Endothelial cell of umbilical vein (primary cell): ENCODE measurements around the gene KRTAP4-6. TPM values are rescaled to one million over a fixed set of nuclear protein-coding genes. Genes with fewer than 3 reads are reported as not detected.

Experiments used
- BruUV-seq: library from RNA; stranded (reverse); fragments of 400-500 nt; replicated peaks from 2 replicates; lab custom pipeline; 2021; lab: Mats Ljungman, UMichigan
- CTCF ChIA-PET: fragments of 300-600, 350-600 bp; sonication (Branson Sonifier 250); formaldehyde crosslinking; loops from one replicate; lab custom pipeline; 2021; ENCODE audit warnings: antibody characterized with exemption, inconsistent platforms; lab: Charles Lee
- POLR2A ChIA-PET: fragments of 300-600, 350-600 bp; sonication (Branson Sonifier 250); formaldehyde crosslinking; loops from one replicate; lab custom pipeline; 2021; ENCODE audit warnings: antibody characterized with exemption, inconsistent platforms; lab: Charles Lee
- DNase-seq: peaks from one replicate; pipeline ENCODE4 v3.0.0-alpha.2; 2011; ENCODE audit warnings: low read depth, low spot score
- FAIRE-seq: peaks from 2 replicates; lab custom pipeline; 2011; peaks lifted over from hg19 to GRCh38; lab: Jason Lieb, UNC
- H2AFZ ChIP-seq: 2 replicates; pipeline ENCODE4 v1.6.0; 2012; ENCODE audit warnings: low read depth, low read length, control low read depth, inconsistent platforms
- H3K27ac ChIP-seq: 2 replicates; pipeline ENCODE4 v1.5.1; 2011; ENCODE audit warnings: low read depth, mild to moderate bottlenecking, control low read depth, low read length, moderate library complexity; ENCODE audit not compliant: insufficient read depth
- H3K27me3 ChIP-seq, 2 experiments: 2 replicates each; pipeline versions ENCODE4 v1.6.0 to v1.6.1; 2011; ENCODE audit warnings: low read length in 2 of 2, mixed read lengths in 1 of 2; ENCODE audit not compliant: control insufficient read depth in 2 of 2, insufficient read depth in 2 of 2
- H3K36me3 ChIP-seq, 2 experiments: 2 replicates in 1 of 2; 3 replicates in 1 of 2; pipeline ENCODE4 v1.5.1; 2011; ENCODE audit warnings: low read length in 2 of 2, mild to moderate bottlenecking in 1 of 2, moderate library complexity in 1 of 2; ENCODE audit not compliant: control insufficient read depth in 2 of 2, insufficient read depth in 2 of 2; ENCODE audit errors: extremely low read depth in 1 of 2
- H3K4me1 ChIP-seq: 3 replicates; pipeline ENCODE4 v1.5.1; 2011; ENCODE audit warnings: mild to moderate bottlenecking, low read length; ENCODE audit not compliant: control insufficient read depth, insufficient read depth; ENCODE audit errors: extremely low read depth
- H3K4me2 ChIP-seq: 2 replicates; pipeline ENCODE4 v1.6.1; 2011; ENCODE audit warnings: low read length, control low read depth, mixed read lengths; ENCODE audit not compliant: insufficient read depth
- H3K4me3 ChIP-seq, 3 experiments: fragments of 200-600 bp in 1 of 3; sonication (generic), shearing (Covaris generic) in 1 of 3; replicated peaks in 1 of 3; 2 replicates each; pipeline ENCODE4 v1.5.1; 2011 to 2016; ENCODE audit warnings: control low read depth in 3 of 3, low read length in 3 of 3, mild to moderate bottlenecking in 2 of 3, inconsistent platforms in 1 of 3, low read depth in 1 of 3, moderate library complexity in 1 of 3; ENCODE audit not compliant: insufficient read depth in 1 of 3
- H3K79me2 ChIP-seq: 2 replicates; pipeline ENCODE4 v1.6.0; 2012; ENCODE audit warnings: low read length, inconsistent platforms; ENCODE audit not compliant: control insufficient read depth, insufficient read depth
- H3K9ac ChIP-seq: replicated peaks from 2 replicates; pipeline ENCODE3; 2011; ENCODE audit warnings: low read length, control low read depth; ENCODE audit not compliant: insufficient read depth; ENCODE audit errors: extremely low read depth
- H3K9me1 ChIP-seq: replicated peaks from 3 replicates; pipeline ENCODE4 v1.6.0; 2011; ENCODE audit warnings: mild to moderate bottlenecking, low read length; ENCODE audit not compliant: control insufficient read depth, insufficient read depth; ENCODE audit errors: extremely low read depth
- H3K9me3 ChIP-seq: replicated peaks from 2 replicates; pipeline ENCODE4 v1.5.1; 2012; ENCODE audit warnings: low read length, inconsistent platforms; ENCODE audit not compliant: control insufficient read depth, insufficient read depth
- H4K20me1 ChIP-seq: replicated peaks from 2 replicates; pipeline ENCODE3; 2011; ENCODE audit warnings: mild to moderate bottlenecking, low read length; ENCODE audit not compliant: control insufficient read depth, insufficient read depth; ENCODE audit errors: extremely low read depth
- EZH2 ChIP-seq: IDR thresholded peaks from 2 replicates; pipeline ENCODE4 v1.6.1; 2012; ENCODE audit warnings: borderline replicate concordance, low read depth, mild to moderate bottlenecking, moderate library complexity, low read length, inconsistent platforms; ENCODE audit not compliant: severe bottlenecking
- FOS ChIP-seq: IDR thresholded peaks from 2 replicates; pipeline ENCODE4 v1.6.1; 2011; ENCODE audit warnings: mild to moderate bottlenecking, low read length, moderate library complexity, borderline replicate concordance; ENCODE audit not compliant: insufficient read depth
- GATA2 ChIP-seq: IDR thresholded peaks from 2 replicates; pipeline ENCODE4 v1.7.0; 2011; ENCODE audit warnings: low read depth, mild to moderate bottlenecking, moderate library complexity, mixed read lengths, low read length; ENCODE audit not compliant: insufficient read length, insufficient read depth
- JUN ChIP-seq: IDR thresholded peaks from 2 replicates; pipeline ENCODE4 v1.6.1; 2011; ENCODE audit warnings: borderline replicate concordance, low read depth; ENCODE audit not compliant: insufficient read length, insufficient read depth
- MYC ChIP-seq: IDR thresholded peaks from one replicate; pipeline ENCODE4 v1.6.1; 2011; ENCODE audit warnings: mild to moderate bottlenecking, low read depth, low read length
- POLR2A ChIP-seq: IDR thresholded peaks from 2 replicates; pipeline ENCODE4 v1.6.1; 2012; ENCODE audit warnings: low read depth, mild to moderate bottlenecking, control low read depth, low read length
- POLR2AphosphoS5 ChIP-seq: IDR thresholded peaks from 2 replicates; pipeline ENCODE4 v1.6.1; 2012; ENCODE audit warnings: low read depth, mild to moderate bottlenecking, control low read depth, low read length, moderate library complexity; ENCODE audit not compliant: insufficient read depth
- dilution Hi-C: fragments of 300-500 bp; cut with MboI; formaldehyde crosslinking; loops from one replicate; pipeline ENCODE4 v1.15.0; 2019; ENCODE audit warnings: low sequenced_read_pairs; ENCODE audit not compliant: extremely low pct_ligation_motif_present
- intact Hi-C: fragments of 100-400 bp; cut with micrococcal nuclease; formaldehyde crosslinking; loops from one replicate; pipeline ENCODE4 v1.10.0; 2022
- polyA plus RNA-seq, 4 experiments: library from polyadenylated mRNA; depleted of rRNA in 3 of 4; stranded (reverse) in 3 of 4; unstranded in 1 of 4; fragments of >200 nt; gene quantifications; 2 replicates each; pipeline versions ENCODE4 v1.2.1 to v1.2.3, GENCODE V29; 2011 to 2012; ENCODE audit warnings: missing spikeins in 1 of 4
- total RNA-seq: library from RNA; stranded (reverse); gene quantifications from 2 replicates; pipeline ENCODE4 v1.2.3, GENCODE V29; 2021
- TF ChIP-seq, protein P1 (sequence below), 2 donors: IDR thresholded peaks; 1 replicate in 1 of 2; 2 replicates in 1 of 2; pipeline ENCODE4 v1.5.1; 2011; ENCODE audit warnings: low read length in 2 of 2, mild to moderate bottlenecking in 2 of 2, moderate library complexity in 2 of 2, control low read depth in 1 of 2, inconsistent platforms in 1 of 2, low read depth in 1 of 2; ENCODE audit not compliant: insufficient read depth in 1 of 2; ENCODE audit errors: extremely low read depth in 1 of 2
- TF ChIP-seq, protein P2 (sequence below): IDR thresholded peaks from 2 replicates; pipeline ENCODE4 v1.6.1; 2011; ENCODE audit not compliant: insufficient read depth, insufficient read length

The KRTAP4-6 gene
- total and polyA plus RNA-seq, 2 donors (not counting 3 experiments of a cell fraction or from before 2014, with no cell fraction given): not detected

DNA sequence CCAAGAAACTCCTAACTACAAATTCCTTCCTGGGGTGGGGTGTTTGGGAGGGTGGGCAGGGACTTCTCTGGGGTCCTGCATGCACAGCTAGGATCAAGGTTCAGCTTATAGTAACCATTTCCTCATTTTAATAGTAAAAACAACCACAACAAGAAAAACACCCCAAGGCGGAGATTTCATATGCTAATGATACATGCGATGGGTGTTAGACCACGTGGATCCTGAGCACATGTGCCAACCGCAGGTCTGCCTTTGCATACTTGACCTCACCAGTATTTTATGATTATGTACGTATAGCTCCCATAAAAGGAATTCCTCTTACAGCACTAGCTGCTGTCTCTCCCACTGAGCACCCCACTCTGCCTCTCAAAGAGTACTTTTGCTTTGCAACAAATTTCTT, 24.0 kb downstream of the KRTAP4-6 start:
- no peak for DNase-seq
- Histone ChIP-seq H3K36me3 (no peaks in the 10 kb centered on the region), H3K9me1 (no peaks in the 10 kb centered on the region), H3K79me2 (no peaks in the 10 kb centered on the region), H3K4me1 (peaks cover 3% of the 10 kb centered on the region), H3K4me2 (no peak overlapping the region), H3K4me3 (no peak overlapping the region), H3K9me3 (no peaks in the 10 kb centered on the region), H2AFZ (no peak overlapping the region), H3K9ac (no peak overlapping the region), H3K27me3 (peaks cover 0 to 5% of the 10 kb centered on the region in 2 experiments), H3K27ac (no peak overlapping the region), H4K20me1 (no peaks in the 10 kb centered on the region)
- no TSS peak for BruUV-seq
- ChIA-PET POLR2A (no interaction called here), CTCF (no interaction called here)
- dilution Hi-C loops: no loop called here
- intact Hi-C loops: no loop called here
- no peak for TF ChIP-seq EZH2
- TF ChIP-seq GATA2: no peak
- no peak for TF ChIP-seq MYC
- no peak for TF ChIP-seq JUN
- no peak for TF ChIP-seq POLR2A
- TF ChIP-seq, protein P1, sequence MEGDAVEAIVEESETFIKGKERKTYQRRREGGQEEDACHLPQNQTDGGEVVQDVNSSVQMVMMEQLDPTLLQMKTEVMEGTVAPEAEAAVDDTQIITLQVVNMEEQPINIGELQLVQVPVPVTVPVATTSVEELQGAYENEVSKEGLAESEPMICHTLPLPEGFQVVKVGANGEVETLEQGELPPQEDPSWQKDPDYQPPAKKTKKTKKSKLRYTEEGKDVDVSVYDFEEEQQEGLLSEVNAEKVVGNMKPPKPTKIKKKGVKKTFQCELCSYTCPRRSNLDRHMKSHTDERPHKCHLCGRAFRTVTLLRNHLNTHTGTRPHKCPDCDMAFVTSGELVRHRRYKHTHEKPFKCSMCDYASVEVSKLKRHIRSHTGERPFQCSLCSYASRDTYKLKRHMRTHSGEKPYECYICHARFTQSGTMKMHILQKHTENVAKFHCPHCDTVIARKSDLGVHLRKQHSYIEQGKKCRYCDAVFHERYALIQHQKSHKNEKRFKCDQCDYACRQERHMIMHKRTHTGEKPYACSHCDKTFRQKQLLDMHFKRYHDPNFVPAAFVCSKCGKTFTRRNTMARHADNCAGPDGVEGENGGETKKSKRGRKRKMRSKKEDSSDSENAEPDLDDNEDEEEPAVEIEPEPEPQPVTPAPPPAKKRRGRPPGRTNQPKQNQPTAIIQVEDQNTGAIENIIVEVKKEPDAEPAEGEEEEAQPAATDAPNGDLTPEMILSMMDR (IDR thresholded peaks at IDR 0.05; ENCODE audit: extremely low read depth in 1 of 2, insufficient read depth in 1 of 2, low read depth in 1 of 2, low read length in 2 of 2): no peak
- TF ChIP-seq, protein P2, sequence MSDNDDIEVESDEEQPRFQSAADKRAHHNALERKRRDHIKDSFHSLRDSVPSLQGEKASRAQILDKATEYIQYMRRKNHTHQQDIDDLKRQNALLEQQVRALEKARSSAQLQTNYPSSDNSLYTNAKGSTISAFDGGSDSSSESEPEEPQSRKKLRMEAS: no peak
- TF ChIP-seq FOS: no peak
- TF ChIP-seq POLR2AphosphoS5: no peak
- no peak for FAIRE-seq
